Hypothalamus (tissue), 51 donors: ENCODE data around the gene REL.
"Not testable (repeated sequence)": the region's sequence is repeated elsewhere in the genome, so short reads cannot be mapped to it uniquely, and the experiment has no call there.

Experiments
- DNase-seq, 51 donors: peaks; one replicate each; lab custom pipeline; 2025; lab: John Stamatoyannopoulos, UW

The REL gene

GRCh38 chr2:60881047-60881932 lies at the start of gene REL:
TSS of gene REL (plus strand) at chr2:60881574. CDS start at chr2:60881841, 267 bp downstream.
- DNase-seq = peak; percentile 41 to 95 (median 82)

GRCh38 chr2:60831921-60832320 lies 49.5 kb upstream of the REL start:
- no peak for DNase-seq

GRCh38 chr2:60832621-60833020 lies 48.8 kb upstream of the REL start:
- DNase-seq = no peak

- no peak for DNase-seq
Observed at GRCh38 chr2:60834270-60834717, 47.1 kb upstream of the REL start.

- DNase-seq = no peak
Observed at GRCh38 chr2:60836491-60836890, 44.9 kb upstream of the REL start.

- no peak for DNase-seq
Observed at GRCh38 chr2:60837123-60837522, 44.3 kb upstream of the REL start.

GRCh38 chr2:60838481-60838880 lies 42.9 kb upstream of the REL start:
- DNase-seq = no peak

- DNase-seq = no peak
Observed at GRCh38 chr2:60839126-60839813, 42.1 kb upstream of the REL start.

- no peak for DNase-seq
Observed at GRCh38 chr2:60840880-60841279, 40.5 kb upstream of the REL start.

GRCh38 chr2:60843006-60843405 lies 38.4 kb upstream of the REL start:
- DNase-seq = no peak

GRCh38 chr2:60844105-60844504 lies 37.3 kb upstream of the REL start:
- DNase-seq = no peak

- no peak for DNase-seq
Observed at GRCh38 chr2:60847854-60848253, 33.5 kb upstream of the REL start.

GRCh38 chr2:60849187-60849586 lies 32.2 kb upstream of the REL start:
- no peak for DNase-seq

- DNase-seq = peak in 4 of 51 donors; percentile 1 to 5 (median 2)
Observed at GRCh38 chr2:60852282-60852860, 29.0 kb upstream of the REL start.

GRCh38 chr2:60853531-60853930 lies 27.8 kb upstream of the REL start:
- no peak for DNase-seq

GRCh38 chr2:60855989-60856669 lies 25.2 kb upstream of the REL start:
- DNase-seq = no peak

GRCh38 chr2:60857056-60857455 lies 24.3 kb upstream of the REL start:
- no peak for DNase-seq

- no peak for DNase-seq
Observed at GRCh38 chr2:60858897-60859311, 22.5 kb upstream of the REL start.

GRCh38 chr2:60861736-60862135 lies 19.6 kb upstream of the REL start:
- no peak for DNase-seq

- no peak for DNase-seq
Observed at GRCh38 chr2:60862642-60863041, 18.7 kb upstream of the REL start.

- DNase-seq = not testable (repeated sequence)
Observed at GRCh38 chr2:60865361-60865760, 16.0 kb upstream of the REL start.
